Measurements from ENCODE around the gene WLS.
A peak's percentile ranks its signal among the peaks of the same experiment; 100 is the strongest.

The WLS gene

GRCh38 chr1:68136187-68136586, 96.1 kb downstream of the WLS start:
- Mint-ChIP-seq H3K27me3 (peaks cover 8% of the 10 kb centered on the region), H3K27ac (no peak overlapping the region), H3K36me3 (no peaks in the 10 kb centered on the region), H3K4me3 (no peak overlapping the region), H3K4me1 (no peaks in the 10 kb centered on the region), H3K9me3 (no peaks in the 10 kb centered on the region)
- no peak for DNase-seq (ENCODE audit: low spot score in 2 of 2)
- ATAC-seq (ENCODE audit: low read depth) = no peak

GRCh38 chr1:68132426-68133130, 99.7 kb downstream of the WLS start:
- H3K9me3 Mint-ChIP-seq = no peaks in the 10 kb centered on the region
- ATAC-seq (ENCODE audit: low read depth) (no peak), DNase-seq (ENCODE audit: low spot score in 2 of 2) (no peak)
- no peak overlapping the region for H3K27ac Mint-ChIP-seq
- no peak overlapping the region for H3K4me3 Mint-ChIP-seq
- peaks cover 6% of the 10 kb centered on the region for H3K27me3 Mint-ChIP-seq
- peaks cover 2% of the 10 kb centered on the region for H3K4me1 Mint-ChIP-seq
- H3K36me3 Mint-ChIP-seq = no peaks in the 10 kb centered on the region

GRCh38 chr1:68131261-68131660, 101.1 kb downstream of the WLS start:
- H3K36me3 Mint-ChIP-seq = no peaks in the 10 kb centered on the region
- peaks cover 6% of the 10 kb centered on the region for H3K27me3 Mint-ChIP-seq
- no peak overlapping the region for H3K27ac Mint-ChIP-seq
- H3K4me3 Mint-ChIP-seq = no peak overlapping the region
- H3K4me1 Mint-ChIP-seq = peaks cover 2% of the 10 kb centered on the region
- no peak for ATAC-seq (ENCODE audit: low read depth)
- no peaks in the 10 kb centered on the region for H3K9me3 Mint-ChIP-seq
- no peak for DNase-seq (ENCODE audit: low spot score in 2 of 2)

GRCh38 chr1:68129536-68130250, 102.6 kb downstream of the WLS start:
- Mint-ChIP-seq H3K4me3 (no peak overlapping the region), H3K36me3 (no peaks in the 10 kb centered on the region), H3K27me3 (peaks cover 6% of the 10 kb centered on the region), H3K27ac (no peak overlapping the region), H3K4me1 (peaks cover 2% of the 10 kb centered on the region), H3K9me3 (no peaks in the 10 kb centered on the region)
- no peak for ATAC-seq (ENCODE audit: low read depth)
- DNase-seq (ENCODE audit: low spot score in 2 of 2) = no peak

- H3K27ac Mint-ChIP-seq = no peak overlapping the region
- H3K27me3 Mint-ChIP-seq = peaks cover 4% of the 10 kb centered on the region
- no peaks in the 10 kb centered on the region for H3K9me3 Mint-ChIP-seq
- DNase-seq (ENCODE audit: low spot score in 2 of 2) (no peak), ATAC-seq (ENCODE audit: low read depth) (no peak)
- no peaks in the 10 kb centered on the region for H3K36me3 Mint-ChIP-seq
- H3K4me3 Mint-ChIP-seq = no peak overlapping the region
- H3K4me1 Mint-ChIP-seq = peaks cover 2% of the 10 kb centered on the region
Measured at GRCh38 chr1:68128820-68129219, 103.5 kb downstream of the WLS start.

GRCh38 chr1:68128157-68128556, 104.2 kb downstream of the WLS start:
- ATAC-seq (ENCODE audit: low read depth) (no peak), DNase-seq (ENCODE audit: low spot score in 2 of 2) (no peak)
- H3K27me3 Mint-ChIP-seq = peaks cover 4% of the 10 kb centered on the region
- no peak overlapping the region for H3K27ac Mint-ChIP-seq
- no peaks in the 10 kb centered on the region for H3K9me3 Mint-ChIP-seq
- peaks cover 2% of the 10 kb centered on the region for H3K4me1 Mint-ChIP-seq
- no peak overlapping the region for H3K4me3 Mint-ChIP-seq
- no peaks in the 10 kb centered on the region for H3K36me3 Mint-ChIP-seq

- H3K36me3 Mint-ChIP-seq = no peaks in the 10 kb centered on the region
- H3K27ac Mint-ChIP-seq = no peak overlapping the region
- peaks cover 5% of the 10 kb centered on the region for H3K4me1 Mint-ChIP-seq
- no peaks in the 10 kb centered on the region for H3K9me3 Mint-ChIP-seq
- no peak for ATAC-seq (ENCODE audit: low read depth)
- no peak for DNase-seq (ENCODE audit: low spot score in 2 of 2)
- no peak overlapping the region for H3K4me3 Mint-ChIP-seq
- peaks cover 1% of the 10 kb centered on the region for H3K27me3 Mint-ChIP-seq
Measured at GRCh38 chr1:68121536-68121935, 110.8 kb downstream of the WLS start.

- H3K27me3 Mint-ChIP-seq = peaks cover 3% of the 10 kb centered on the region
- H3K4me3 Mint-ChIP-seq = no peak overlapping the region
- peaks cover 5% of the 10 kb centered on the region for H3K4me1 Mint-ChIP-seq
- DNase-seq (ENCODE audit: low spot score in 2 of 2) (peak; percentile 40 to 45), ATAC-seq (ENCODE audit: low read depth) (peak; percentile 19)
- H3K27ac Mint-ChIP-seq = no peak overlapping the region
- no peaks in the 10 kb centered on the region for H3K36me3 Mint-ChIP-seq
- H3K9me3 Mint-ChIP-seq = no peaks in the 10 kb centered on the region
Measured at GRCh38 chr1:68120136-68120791, 112.1 kb downstream of the WLS start.

GRCh38 chr1:68119445-68119844, 112.9 kb downstream of the WLS start:
- DNase-seq (ENCODE audit: low spot score in 2 of 2) = no peak
- Mint-ChIP-seq H3K4me3 (no peak overlapping the region), H3K36me3 (no peaks in the 10 kb centered on the region), H3K27me3 (peaks cover 3% of the 10 kb centered on the region), H3K4me1 (peaks cover 5% of the 10 kb centered on the region), H3K9me3 (no peaks in the 10 kb centered on the region), H3K27ac (no peak overlapping the region)
- ATAC-seq (ENCODE audit: low read depth) = no peak

- Mint-ChIP-seq H3K4me1 (peaks cover 5% of the 10 kb centered on the region), H3K27me3 (peaks cover 5% of the 10 kb centered on the region), H3K9me3 (no peaks in the 10 kb centered on the region), H3K4me3 (no peak overlapping the region), H3K36me3 (no peaks in the 10 kb centered on the region), H3K27ac (no peak overlapping the region)
- no peak for ATAC-seq (ENCODE audit: low read depth)
- DNase-seq (ENCODE audit: low spot score in 2 of 2) = no peak
Measured at GRCh38 chr1:68117416-68117815, 114.9 kb downstream of the WLS start.

- Mint-ChIP-seq H3K27ac (no peak overlapping the region), H3K27me3 (peaks cover 7% of the 10 kb centered on the region), H3K4me1 (peaks cover 5% of the 10 kb centered on the region), H3K9me3 (no peaks in the 10 kb centered on the region), H3K36me3 (no peaks in the 10 kb centered on the region), H3K4me3 (peak overlapping the region; percentile 77)
- DNase-seq (ENCODE audit: low spot score in 2 of 2) = peak; percentile 46 to 48
- ATAC-seq (ENCODE audit: low read depth) = no peak
Measured at GRCh38 chr1:68116643-68117235, 115.6 kb downstream of the WLS start.

GRCh38 chr1:68115308-68115707, 117.0 kb downstream of the WLS start:
- H3K9me3 Mint-ChIP-seq = no peaks in the 10 kb centered on the region
- DNase-seq (ENCODE audit: low spot score in 2 of 2) (no peak), ATAC-seq (ENCODE audit: low read depth) (no peak)
- no peak overlapping the region for H3K4me3 Mint-ChIP-seq
- H3K27me3 Mint-ChIP-seq = peaks cover 7% of the 10 kb centered on the region
- H3K4me1 Mint-ChIP-seq = peaks cover 5% of the 10 kb centered on the region
- no peak overlapping the region for H3K27ac Mint-ChIP-seq
- no peaks in the 10 kb centered on the region for H3K36me3 Mint-ChIP-seq

- Mint-ChIP-seq H3K4me3 (no peak overlapping the region), H3K4me1 (peaks cover 5% of the 10 kb centered on the region), H3K9me3 (no peaks in the 10 kb centered on the region), H3K27me3 (peaks cover 7% of the 10 kb centered on the region), H3K36me3 (no peaks in the 10 kb centered on the region), H3K27ac (no peak overlapping the region)
- no peak for DNase-seq (ENCODE audit: low spot score in 2 of 2)
- no peak for ATAC-seq (ENCODE audit: low read depth)
Measured at GRCh38 chr1:68113966-68114365, 118.4 kb downstream of the WLS start.

- Mint-ChIP-seq H3K27ac (no peak overlapping the region), H3K4me3 (no peak overlapping the region), H3K27me3 (peaks cover 7% of the 10 kb centered on the region), H3K4me1 (peaks cover 5% of the 10 kb centered on the region), H3K36me3 (no peaks in the 10 kb centered on the region), H3K9me3 (no peaks in the 10 kb centered on the region)
- ATAC-seq (ENCODE audit: low read depth) = no peak
- DNase-seq (ENCODE audit: low spot score in 2 of 2) = no peak
Measured at GRCh38 chr1:68112835-68113243, 119.5 kb downstream of the WLS start.

Measured in memory B cell (primary cell).